ENCODE data around the gene SRPK2.
"Not testable (repeated sequence)": the region's sequence is repeated elsewhere in the genome, so short reads cannot be mapped to it uniquely, and the experiment has no call there.

SRPK2 gene

GRCh38 chr7:105304040-105304895 is 84.5 kb downstream of the SRPK2 start:
- no peak overlapping the region for H3K4me3 ChIP-seq (ENCODE audit: low read depth, low read length)

DNA sequence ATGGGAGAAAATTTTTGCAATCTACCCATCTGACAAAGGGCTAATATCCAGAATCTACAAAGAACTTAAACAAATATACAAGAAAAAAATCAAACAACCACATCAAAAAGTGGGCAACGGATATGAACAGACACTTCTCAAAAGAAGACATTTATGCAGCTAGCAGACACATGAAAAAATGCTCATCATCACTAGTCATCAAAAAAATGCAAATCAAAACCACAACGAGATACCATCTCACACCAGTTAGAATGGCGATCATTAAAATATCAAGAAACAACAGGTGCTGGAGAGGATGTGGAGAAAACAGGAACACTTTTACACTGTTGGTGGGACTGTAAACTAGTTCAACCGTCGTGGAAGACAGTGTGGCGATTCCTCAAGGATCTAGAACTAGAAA is 88.1 kb downstream of the SRPK2 start:
- H3K4me3 ChIP-seq (ENCODE audit: low read depth, low read length), result not testable (repeated sequence)

GRCh38 chr7:105298439-105298894 is 90.3 kb downstream of the SRPK2 start:
- no peak overlapping the region for H3K4me3 ChIP-seq (ENCODE audit: low read depth, low read length)

DNA sequence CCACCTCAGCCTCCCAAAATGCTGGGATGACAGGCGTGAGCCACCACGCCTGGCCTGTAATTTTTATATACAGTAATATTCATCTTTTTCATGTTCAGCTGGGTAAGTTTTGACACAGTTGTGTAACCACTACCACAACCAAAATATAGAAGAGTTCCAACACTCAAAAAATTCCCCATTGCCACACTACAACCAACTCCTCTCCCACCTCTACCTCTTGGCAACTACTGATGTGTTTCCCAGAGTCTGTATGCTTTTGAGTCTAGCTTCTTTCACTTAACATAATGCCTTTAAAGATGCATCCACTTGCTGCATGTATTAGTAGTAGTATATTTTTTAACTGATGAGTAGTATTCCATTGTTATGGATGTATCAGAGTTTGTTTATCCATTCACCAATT is 90.7 kb downstream of the SRPK2 start:
- H3K4me3 ChIP-seq (ENCODE audit: low read depth, low read length), result no peak overlapping the region

- no peak overlapping the region for H3K4me3 ChIP-seq (ENCODE audit: low read depth, low read length)
Measured at GRCh38 chr7:105297309-105297708, 91.4 kb downstream of the SRPK2 start.

GRCh38 chr7:105296491-105296890 is 92.2 kb downstream of the SRPK2 start:
- no peak overlapping the region for H3K4me3 ChIP-seq (ENCODE audit: low read depth, low read length)

DNA sequence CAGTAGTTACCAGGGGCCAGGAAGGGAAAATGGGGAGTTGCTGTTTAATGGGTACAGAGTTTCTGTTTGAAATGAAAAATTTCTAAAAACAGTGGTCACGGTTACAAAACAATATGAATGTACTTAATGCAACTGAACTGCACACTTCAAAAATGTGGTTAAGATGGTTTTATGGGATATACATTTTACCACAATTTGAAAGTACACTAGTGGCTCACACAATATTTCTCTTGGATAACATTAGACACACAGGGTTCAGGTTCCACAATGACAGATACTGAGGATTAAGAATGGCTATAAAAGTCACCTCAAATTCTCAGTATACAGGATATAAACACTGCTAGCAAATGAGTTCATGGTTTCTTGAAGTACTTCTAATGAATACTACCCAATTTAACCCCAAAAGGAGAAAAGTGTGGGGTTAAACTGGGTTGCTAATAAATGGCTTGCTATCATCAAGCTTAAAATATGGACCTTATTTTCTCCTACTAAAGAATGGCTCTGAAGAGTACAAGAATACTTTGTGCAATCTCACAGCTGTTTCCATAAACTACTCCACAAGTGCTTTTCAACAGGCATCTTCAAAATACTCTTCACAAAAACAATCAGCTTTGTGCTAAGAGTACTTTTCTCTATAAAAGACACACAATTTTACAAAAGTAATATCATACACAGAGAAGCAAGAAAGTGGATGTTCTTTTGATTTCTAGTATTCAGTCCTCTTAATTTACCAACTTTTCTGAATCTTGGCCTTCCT is 92.9 kb downstream of the SRPK2 start:
- no peak overlapping the region for H3K4me3 ChIP-seq (ENCODE audit: low read depth, low read length)

DNA sequence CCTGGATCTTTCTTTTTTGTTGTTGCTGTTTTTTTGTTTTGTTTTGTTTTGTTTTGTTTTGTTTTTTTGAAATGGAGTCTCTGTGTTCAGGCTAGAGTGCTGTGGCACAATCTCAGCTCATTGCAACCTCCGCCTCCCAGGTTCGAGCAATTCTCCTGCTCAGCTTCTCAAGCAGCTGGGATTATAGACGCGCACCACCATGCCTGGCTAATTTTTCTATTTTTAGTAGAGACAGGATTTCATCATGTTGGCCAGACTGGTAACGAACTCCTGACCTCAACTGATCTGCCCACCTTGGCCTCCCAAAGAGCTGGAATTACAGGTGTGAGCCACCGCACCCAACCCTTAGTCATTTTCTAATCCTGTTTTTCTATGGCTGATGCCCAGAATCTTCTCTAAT is 94.2 kb downstream of the SRPK2 start:
- not testable (repeated sequence) for H3K4me3 ChIP-seq (ENCODE audit: low read depth, low read length)

DNA sequence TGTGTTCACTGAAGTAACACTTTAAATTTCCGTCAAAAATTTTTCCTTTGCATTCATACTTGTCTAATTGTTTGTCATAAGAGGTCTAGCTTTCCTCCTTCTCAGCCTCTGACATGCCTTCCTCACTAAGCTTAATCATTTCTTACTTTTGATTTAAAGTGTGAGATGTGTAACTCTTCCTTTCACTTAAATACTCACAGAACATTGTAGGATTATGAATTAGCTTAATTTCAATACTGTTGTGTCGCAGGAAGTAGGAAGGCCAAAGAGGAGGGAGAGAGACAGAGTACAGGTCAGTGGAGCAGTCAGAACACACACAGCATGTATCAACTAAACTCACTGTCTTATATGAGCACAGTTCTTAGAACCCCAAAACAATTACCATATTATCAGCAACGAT is 99.0 kb downstream of the SRPK2 start:
- H3K4me3 ChIP-seq (ENCODE audit: low read depth, low read length), result no peak overlapping the region

DNA sequence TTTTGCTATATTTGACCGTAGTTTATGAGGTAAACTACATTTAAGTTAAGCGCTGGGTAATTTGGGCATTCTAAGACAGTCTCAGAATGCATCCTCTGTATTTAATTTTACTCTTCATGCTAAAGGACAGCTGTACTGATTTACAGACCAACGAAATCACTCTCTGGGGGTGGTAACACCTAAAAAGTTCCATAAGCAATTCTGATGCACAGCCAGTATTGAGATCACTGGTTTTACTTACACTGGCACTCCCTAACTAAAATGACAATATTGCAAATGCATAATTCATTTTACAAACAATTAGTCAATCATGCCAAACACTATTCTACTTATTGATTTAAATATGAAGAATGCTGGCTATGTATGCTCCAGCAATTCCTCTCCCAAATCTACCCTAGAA is 102.3 kb downstream of the SRPK2 start:
- no peak overlapping the region for H3K4me3 ChIP-seq (ENCODE audit: low read depth, low read length)

DNA sequence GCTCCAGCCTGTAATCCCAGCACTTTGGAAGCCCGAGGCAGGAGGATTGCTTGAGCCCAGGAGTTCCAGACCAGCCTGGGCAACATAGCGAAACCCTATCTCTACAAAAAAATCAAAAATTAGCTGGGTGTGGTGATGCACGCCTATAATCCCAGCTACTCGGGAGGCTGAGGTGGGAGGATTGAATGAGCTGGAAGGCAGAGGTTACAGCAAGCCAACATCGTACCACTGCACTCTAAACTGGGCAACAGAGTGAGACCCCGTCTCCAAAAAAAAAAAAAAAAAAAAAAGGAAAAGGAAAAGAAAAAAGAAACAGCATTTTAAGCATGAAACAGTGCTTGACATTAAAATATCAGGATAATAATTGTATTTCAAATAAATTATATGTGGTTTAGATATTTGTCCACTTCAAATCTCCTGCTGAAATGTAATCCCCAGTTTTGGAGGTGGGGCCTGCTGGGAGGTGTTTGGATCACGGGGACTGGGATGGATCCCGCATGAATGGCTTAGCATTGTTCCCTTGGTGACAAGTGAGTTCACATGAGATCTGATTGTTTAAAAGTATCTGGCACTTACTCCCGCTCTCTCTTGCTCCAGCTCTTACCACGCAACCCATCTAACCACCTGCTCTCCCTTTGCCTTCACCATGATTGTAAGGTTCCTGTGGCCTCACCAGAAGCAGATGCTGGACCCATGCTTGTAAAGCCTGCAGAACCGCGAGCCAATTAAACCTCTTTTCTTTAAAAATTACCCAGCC is 103.4 kb downstream of the SRPK2 start:
- H3K4me3 ChIP-seq (ENCODE audit: low read depth, low read length), result no peak overlapping the region

GRCh38 chr7:105284014-105284413 is 104.7 kb downstream of the SRPK2 start:
- no peak overlapping the region for H3K4me3 ChIP-seq (ENCODE audit: low read depth, low read length)

GRCh38 chr7:105281966-105282365 is 106.8 kb downstream of the SRPK2 start:
- no peak overlapping the region for H3K4me3 ChIP-seq (ENCODE audit: low read depth, low read length)

- H3K4me3 ChIP-seq (ENCODE audit: low read depth, low read length), result no peak overlapping the region
Measured at GRCh38 chr7:105279688-105280007, 109.1 kb downstream of the SRPK2 start.

DNA sequence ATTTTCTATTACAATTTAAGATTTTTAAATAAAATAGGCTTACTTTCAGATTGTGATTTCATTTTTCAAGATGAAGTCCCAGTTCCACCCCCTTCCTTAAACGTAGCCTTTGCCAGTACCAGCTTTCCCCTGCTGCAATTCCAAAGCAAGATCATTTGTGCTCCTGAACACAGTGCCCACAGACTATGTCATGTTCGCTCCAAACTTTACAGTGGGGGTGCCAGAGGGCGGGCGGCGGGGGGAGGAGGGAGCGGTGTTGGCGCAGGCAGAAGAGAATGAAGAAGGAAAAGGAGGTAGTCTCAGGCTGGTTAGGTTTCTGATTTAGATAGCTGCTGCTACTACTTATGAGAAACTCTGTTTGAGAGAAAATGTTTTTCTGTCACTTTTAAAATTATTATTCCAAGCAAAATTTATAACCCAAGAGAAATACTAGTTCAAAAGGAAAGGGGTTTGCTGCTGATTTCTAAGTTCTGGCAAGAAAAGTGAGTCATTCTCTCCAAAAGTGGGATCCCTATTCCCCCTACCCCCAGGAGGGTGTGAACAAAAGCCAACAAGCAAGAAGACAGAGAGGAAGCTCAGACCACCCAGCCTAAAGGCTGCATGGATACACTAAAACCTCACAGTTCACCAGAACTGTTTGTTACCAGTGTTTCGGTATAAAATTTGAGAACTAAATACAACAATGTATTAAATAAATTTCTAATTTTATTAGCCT is 109.6 kb downstream of the SRPK2 start:
- no peak overlapping the region for H3K4me3 ChIP-seq (ENCODE audit: low read depth, low read length)

DNA sequence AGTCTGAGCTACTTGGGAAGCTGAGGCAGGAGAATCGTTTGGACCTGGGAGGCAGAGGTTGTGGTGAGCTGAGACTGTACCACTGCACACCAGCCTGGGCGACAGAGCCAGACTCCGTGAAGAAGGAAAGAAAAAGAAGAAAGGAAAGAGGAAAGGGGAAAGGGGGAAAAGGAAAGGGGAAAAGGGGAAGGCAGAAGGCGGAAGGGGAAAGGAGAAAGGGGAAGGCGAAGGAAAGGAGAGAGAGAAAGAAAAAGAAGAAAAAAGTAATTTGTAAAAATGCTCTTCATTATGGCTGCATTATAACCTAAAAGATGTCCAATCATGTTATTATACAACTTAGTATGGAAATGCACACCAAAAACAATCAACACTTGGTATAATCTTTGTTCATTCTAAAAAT is 110.2 kb downstream of the SRPK2 start:
- H3K4me3 ChIP-seq (ENCODE audit: low read depth, low read length), result no peak overlapping the region

- no peak overlapping the region for H3K4me3 ChIP-seq (ENCODE audit: low read depth, low read length)
Measured at GRCh38 chr7:105277341-105277740, 111.4 kb downstream of the SRPK2 start.

- no peak overlapping the region for H3K4me3 ChIP-seq (ENCODE audit: low read depth, low read length)
Measured at GRCh38 chr7:105270117-105270516, 118.6 kb downstream of the SRPK2 start.

- H3K4me3 ChIP-seq (ENCODE audit: low read depth, low read length), result no peak overlapping the region
Measured at GRCh38 chr7:105269397-105269796, 119.3 kb downstream of the SRPK2 start.

DNA sequence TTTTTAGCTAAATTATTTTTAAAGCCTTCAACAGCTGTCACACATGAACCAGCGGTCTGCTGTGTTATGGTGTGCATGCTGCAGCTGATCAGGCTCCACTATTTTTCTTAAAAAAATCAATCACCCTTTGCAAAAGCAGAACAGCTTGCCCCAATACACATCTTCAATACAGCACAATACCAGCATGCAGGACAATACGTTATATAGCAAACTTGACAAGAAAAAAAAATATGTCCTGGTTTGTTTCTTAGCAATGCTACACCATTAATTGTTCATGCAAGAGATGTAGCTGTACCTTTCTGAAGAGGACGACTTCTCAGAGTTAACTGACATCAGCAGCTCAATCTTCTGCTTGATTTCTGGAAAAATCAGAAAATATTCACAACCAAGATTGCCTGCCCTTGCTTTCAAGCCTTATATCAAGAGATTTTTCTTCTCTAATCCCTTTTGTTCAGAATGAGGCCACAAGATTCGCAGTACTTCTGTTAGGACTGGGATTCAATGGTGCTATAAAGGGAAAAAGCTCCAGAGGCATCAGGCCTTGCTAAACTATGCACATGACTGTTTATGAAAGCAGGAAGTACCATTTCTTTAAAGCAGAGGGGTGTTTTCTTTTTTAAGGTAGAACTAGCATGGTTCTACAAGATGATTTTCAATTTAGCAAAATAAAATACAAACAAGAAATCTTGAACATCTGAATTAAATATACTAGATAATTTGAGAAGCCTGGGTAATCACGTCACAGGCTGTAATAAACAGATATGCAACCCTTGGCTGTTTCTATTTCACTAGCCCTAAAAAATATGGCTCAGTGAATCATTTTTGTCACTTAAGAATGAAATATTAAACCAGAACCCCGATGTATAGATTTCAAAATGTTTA is 120.0 kb downstream of the SRPK2 start:
- no peak overlapping the region for H3K4me3 ChIP-seq (ENCODE audit: low read depth, low read length)

All from iPS-11a (cell line).